ENCODE results near the gene SNRNP70. TPM values are rescaled to one million over a fixed set of nuclear protein-coding genes. Genes with fewer than 3 reads are reported as not detected.
A peak's percentile ranks its signal among the peaks of the same experiment; 100 is the strongest.

Gene SNRNP70
- total and polyA plus RNA-seq, 7 donors, result 83.2 to 133 (median 101) TPM

DNA sequence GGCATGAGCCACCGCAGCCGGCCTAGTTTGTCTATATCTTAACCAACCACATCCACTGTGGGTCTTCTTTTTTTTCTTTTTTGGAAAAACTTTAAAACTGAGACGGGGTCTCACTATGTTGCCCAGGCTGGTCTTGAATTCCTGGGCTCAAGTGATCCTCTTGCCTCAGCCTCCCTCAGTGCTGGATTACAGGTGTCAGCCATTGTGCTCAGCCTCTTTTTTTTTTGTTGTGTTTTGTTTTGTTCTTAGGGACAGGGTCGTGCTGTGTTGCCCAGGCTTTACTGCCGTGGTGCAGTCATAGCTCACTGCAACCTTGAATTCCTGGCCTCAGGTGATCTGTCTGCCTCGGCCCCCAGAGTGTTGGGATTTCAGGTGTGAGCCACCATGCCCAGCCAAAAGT is 7.4 kb downstream of the SNRNP70 start:
- Histone ChIP-seq H3K36me3 (ENCODE audit: insufficient read depth in 1 of 2, low read depth in 1 of 2) (peaks cover 5 to 90% of the 10 kb centered on the region in 2 donors), H3K4me1 (peaks cover 40% of the 10 kb centered on the region), H3K4me3 (no peak overlapping the region), H3K27me3 (ENCODE audit: insufficient read depth in 3 of 3, low read length in 2 of 3) (no peaks in the 10 kb centered on the region), H3K27ac (no peak overlapping the region), H3K9me3 (no peaks in the 10 kb centered on the region)
- DNase-seq (no peak), ATAC-seq (no peak)
- WGBS, 3 donors, result 86 to 92% (median 92%) methylated on average over 6 of the region's 6 CpGs
- intact Hi-C loops (cut with DNase I), result no loop called here
- TF ChIP-seq CTCF (IDR thresholded peaks at IDR 0.05), result no peak

DNA sequence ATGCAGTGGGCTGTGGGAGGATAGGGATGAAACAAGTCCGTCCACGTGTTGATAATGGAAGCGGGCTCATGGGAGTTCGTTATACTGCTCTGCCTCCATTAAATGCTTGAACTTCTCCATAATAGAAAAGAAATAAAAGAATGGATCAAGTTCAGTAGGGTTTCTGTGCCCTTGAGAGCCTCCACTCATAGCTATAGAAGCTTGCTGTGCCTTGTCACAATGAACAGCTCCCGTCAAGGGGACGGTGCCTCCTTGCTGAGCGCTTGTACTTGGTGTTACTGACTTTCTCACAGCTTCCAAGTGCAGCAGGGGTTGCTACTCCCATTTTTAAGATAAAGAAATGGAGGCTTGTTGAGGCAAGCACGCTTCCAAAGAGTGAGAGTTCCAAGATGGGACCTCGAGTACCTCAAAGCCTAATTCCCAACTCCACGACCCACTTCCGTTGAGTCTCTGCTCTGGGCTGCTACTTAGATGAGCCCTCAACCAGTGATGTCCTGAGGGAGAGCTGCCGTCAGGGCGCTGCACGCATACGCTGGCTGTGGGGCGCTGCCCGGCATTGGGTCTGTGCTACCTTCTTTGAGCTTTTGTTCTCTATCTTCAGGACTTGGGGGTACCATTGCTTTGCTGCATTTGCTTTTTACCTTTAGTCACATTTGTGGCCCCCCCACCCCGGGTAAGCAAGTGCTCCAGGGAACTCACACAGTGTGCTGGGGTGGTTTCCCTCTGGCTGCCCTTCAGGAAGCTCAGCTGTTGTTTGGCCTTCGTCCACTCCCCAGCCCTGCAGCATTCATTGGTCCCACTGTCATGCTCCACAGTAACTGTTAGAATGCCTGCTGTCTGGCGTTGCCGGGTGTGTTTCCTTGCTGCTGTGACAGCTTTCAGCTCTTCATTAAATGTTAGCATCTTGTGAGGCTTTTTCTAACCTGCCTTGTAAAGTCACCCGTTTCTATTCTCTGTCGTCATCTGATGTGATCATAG is 9.5 kb downstream of the SNRNP70 start:
- DNase-seq (peak; percentile 58 to 86), ATAC-seq (peak; percentile 88 to 93 (median 90))
- Histone ChIP-seq H3K9me3 (no peaks in the 10 kb centered on the region), H3K36me3 (ENCODE audit: insufficient read depth in 1 of 2, low read depth in 1 of 2) (peaks cover 8 to 88% of the 10 kb centered on the region in 2 donors), H3K4me3 (peak overlapping the region; percentile 7), H3K4me1 (peaks cover 55% of the 10 kb centered on the region), H3K27me3 (ENCODE audit: insufficient read depth in 3 of 3, low read length in 2 of 3) (no peaks in the 10 kb centered on the region), H3K27ac (peak overlapping the region; percentile 69)
- intact Hi-C loops (cut with DNase I), result loop anchor here (5.0 kb wide), 1 partner anchor 103 kb away; no protein-coding TSS in a partner anchor
- TF ChIP-seq CTCF (IDR thresholded peaks at IDR 0.05), result no peak
- WGBS, 3 donors, result 32 to 46% (median 34%) methylated on average over 23 of the region's 23 CpGs

GRCh38 chr19:49097453-49098288 is 12.4 kb downstream of the SNRNP70 start:
- H3K4me3 ChIP-seq, result no peak overlapping the region
- H3K4me1 ChIP-seq, result peaks cover 55% of the 10 kb centered on the region
- TF ChIP-seq CTCF (IDR thresholded peaks at IDR 0.05), result peak; percentile 100
- no peaks in the 10 kb centered on the region for H3K27me3 ChIP-seq (ENCODE audit: insufficient read depth in 3 of 3, low read length in 2 of 3)
- intact Hi-C loops (cut with DNase I), result loop anchor here (1.0 to 5.0 kb wide), 3 partner anchors 45 to 100 kb away; no protein-coding TSS in a partner anchor
- ATAC-seq (peak; percentile 69 to 83 (median 80)), DNase-seq (peak; percentile 67 to 84)
- H3K27ac ChIP-seq, result peak overlapping the region; percentile 69
- 22 to 31% (median 23%) methylated on average over 8 of the region's 8 CpGs for WGBS, 3 donors
- no peaks in the 10 kb centered on the region for H3K9me3 ChIP-seq
- peaks cover 8 to 88% of the 10 kb centered on the region in 2 donors for H3K36me3 ChIP-seq (ENCODE audit: insufficient read depth in 1 of 2, low read depth in 1 of 2)

DNA sequence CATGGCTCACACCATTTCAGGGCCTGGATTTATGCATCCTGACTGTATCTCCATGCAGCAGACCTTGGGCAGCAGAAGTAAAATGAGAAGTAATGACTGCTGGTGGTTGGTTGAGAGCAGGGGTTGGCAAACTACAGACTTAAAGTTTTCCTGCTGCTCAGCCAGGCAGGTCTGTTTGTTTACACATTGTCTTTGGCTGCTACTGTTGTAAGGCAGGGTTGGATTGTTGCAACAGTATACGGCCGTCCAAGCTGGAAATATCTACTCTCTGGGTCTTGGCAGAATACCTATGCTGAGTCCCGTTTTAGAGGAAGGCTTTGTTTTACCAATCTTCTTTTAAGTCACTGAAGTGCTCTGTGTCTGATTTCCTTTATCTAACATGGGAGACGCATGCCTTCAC is 13.5 kb downstream of the SNRNP70 start:
- Histone ChIP-seq H3K27me3 (ENCODE audit: insufficient read depth in 3 of 3, low read length in 2 of 3) (no peaks in the 10 kb centered on the region), H3K9me3 (no peaks in the 10 kb centered on the region), H3K36me3 (ENCODE audit: insufficient read depth in 1 of 2, low read depth in 1 of 2) (peaks cover 8 to 88% of the 10 kb centered on the region in 2 donors), H3K27ac (peak overlapping the region; percentile 23), H3K4me3 (no peak overlapping the region), H3K4me1 (peaks cover 55% of the 10 kb centered on the region)
- TF ChIP-seq CTCF (IDR thresholded peaks at IDR 0.05), result no peak
- intact Hi-C loops (cut with DNase I), result loop anchor here (1.0 to 5.0 kb wide), 3 partner anchors 44 to 99 kb away; no protein-coding TSS in a partner anchor
- 43 to 48% (median 46%) methylated on average over 4 of the region's 4 CpGs for WGBS, 3 donors
- no peak for DNase-seq
- ATAC-seq, result peak; percentile 30 to 52 (median 44)
